Measurements from ENCODE around the gene STRN4.

DNA sequence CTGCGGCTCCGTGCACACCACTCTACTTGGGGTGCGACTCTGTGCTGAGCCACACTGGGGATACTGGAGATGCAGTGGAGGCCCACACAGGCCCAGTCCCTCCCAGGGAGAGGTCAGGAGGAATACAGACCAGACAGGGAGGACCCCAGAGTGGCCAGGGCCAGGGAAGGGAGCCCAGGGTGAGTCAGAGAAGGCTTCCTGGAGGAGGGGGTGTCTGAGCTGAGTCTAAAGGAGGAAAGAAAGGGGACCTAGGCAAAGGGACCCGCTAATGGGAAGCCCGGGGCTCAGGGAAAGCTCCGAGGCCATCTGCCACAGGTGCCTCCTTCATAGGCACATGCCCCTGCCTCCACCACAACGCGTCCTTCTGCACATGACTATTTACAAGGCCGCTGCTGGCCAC, 16.1 kb downstream of the STRN4 start:
- TF ChIP-seq GATA2 (IDR thresholded peaks at IDR 0.05; ENCODE audit: low read depth, low read length): no peak
- TF ChIP-seq GATA3 (IDR thresholded peaks at IDR 0.05; ENCODE audit: low read depth, low read length): no peak

All from SH-SY5Y (cell line).